ENCODE data around the gene SLCO1A2.

SLCO1A2 gene

GRCh38 chr12:21300632-21301031 is 34.1 kb downstream of the SLCO1A2 start:
- no peaks in the 10 kb centered on the region for H3K9me3 ChIP-seq (ENCODE audit: insufficient read depth, low read length, severe bottlenecking)
- no peak overlapping the region for H3K4me2 ChIP-seq (ENCODE audit: insufficient read depth, low read length)

GRCh38 chr12:21296751-21297406 is 37.8 kb downstream of the SLCO1A2 start:
- ATAC-seq (ENCODE audit: insufficient read depth, low read depth) (peak; percentile 70), DNase-seq (no peak)
- H3K4me2 ChIP-seq (ENCODE audit: insufficient read depth, low read length) = no peak overlapping the region

More at GRCh38 chr12:21300632-21301031, 34.1 kb downstream of the SLCO1A2 start:
- Histone ChIP-seq H3K27me3 (ENCODE audit: insufficient read depth, low read length, poor library complexity) (no peaks in the 10 kb centered on the region), H2AFZ (ENCODE audit: low read depth, low read length) (no peak overlapping the region), H3K9ac (ENCODE audit: low read depth, low read length) (no peak overlapping the region), H3K4me3 (ENCODE audit: low read depth in 1 of 2, low read length in 2 of 2) (no peak overlapping the region), H3K27ac (ENCODE audit: low read length) (no peak overlapping the region), H3K79me2 (ENCODE audit: insufficient read depth, low read length) (no peaks in the 10 kb centered on the region), H3K4me1 (ENCODE audit: insufficient read depth, low read length) (no peaks in the 10 kb centered on the region), H4K20me1 (ENCODE audit: insufficient read depth, low read length) (no peaks in the 10 kb centered on the region), H3K36me3 (ENCODE audit: insufficient read depth, low read length) (no peaks in the 10 kb centered on the region)
- DNase-seq = no peak
- no peak for ATAC-seq (ENCODE audit: insufficient read depth, low read depth)
- TF ChIP-seq EZH2 (IDR thresholded peaks at IDR 0.05; ENCODE audit: borderline replicate concordance, low read depth, low read length, severe bottlenecking) = no peak
- TF ChIP-seq CTCF (IDR thresholded peaks at IDR 0.05; ENCODE audit: borderline replicate concordance, extremely low read depth, low read length, poor library complexity, severe bottlenecking) = no peak

GRCh38 chr12:21296348-21296747 is 38.4 kb downstream of the SLCO1A2 start:
- no peak overlapping the region for H3K4me2 ChIP-seq (ENCODE audit: insufficient read depth, low read length)
- DNase-seq = no peak
- H2AFZ ChIP-seq (ENCODE audit: low read depth, low read length) = no peak overlapping the region
- no peak for TF ChIP-seq CTCF (IDR thresholded peaks at IDR 0.05; ENCODE audit: borderline replicate concordance, extremely low read depth, low read length, poor library complexity, severe bottlenecking)
- no peak for TF ChIP-seq EZH2 (IDR thresholded peaks at IDR 0.05; ENCODE audit: borderline replicate concordance, low read depth, low read length, severe bottlenecking)
- ATAC-seq (ENCODE audit: insufficient read depth, low read depth) = no peak
- no peak overlapping the region for H3K27ac ChIP-seq (ENCODE audit: low read length)
- H3K27me3 ChIP-seq (ENCODE audit: insufficient read depth, low read length, poor library complexity) = no peaks in the 10 kb centered on the region
- H3K4me1 ChIP-seq (ENCODE audit: insufficient read depth, low read length) = no peaks in the 10 kb centered on the region
- H4K20me1 ChIP-seq (ENCODE audit: insufficient read depth, low read length) = no peaks in the 10 kb centered on the region
- H3K79me2 ChIP-seq (ENCODE audit: insufficient read depth, low read length) = no peaks in the 10 kb centered on the region
- no peak overlapping the region for H3K9ac ChIP-seq (ENCODE audit: low read depth, low read length)
- H3K9me3 ChIP-seq (ENCODE audit: insufficient read depth, low read length, severe bottlenecking) = no peaks in the 10 kb centered on the region
- H3K36me3 ChIP-seq (ENCODE audit: insufficient read depth, low read length) = no peaks in the 10 kb centered on the region
- H3K4me3 ChIP-seq (ENCODE audit: low read depth in 1 of 2, low read length in 2 of 2) = no peak overlapping the region

More at GRCh38 chr12:21296751-21297406, 37.8 kb downstream of the SLCO1A2 start:
- Histone ChIP-seq H2AFZ (ENCODE audit: low read depth, low read length) (no peak overlapping the region), H3K27ac (ENCODE audit: low read length) (no peak overlapping the region), H3K36me3 (ENCODE audit: insufficient read depth, low read length) (no peaks in the 10 kb centered on the region), H3K27me3 (ENCODE audit: insufficient read depth, low read length, poor library complexity) (no peaks in the 10 kb centered on the region), H3K9ac (ENCODE audit: low read depth, low read length) (no peak overlapping the region), H3K9me3 (ENCODE audit: insufficient read depth, low read length, severe bottlenecking) (no peaks in the 10 kb centered on the region), H3K4me3 (ENCODE audit: low read depth in 1 of 2, low read length in 2 of 2) (no peak overlapping the region), H3K4me1 (ENCODE audit: insufficient read depth, low read length) (no peaks in the 10 kb centered on the region), H4K20me1 (ENCODE audit: insufficient read depth, low read length) (no peaks in the 10 kb centered on the region), H3K79me2 (ENCODE audit: insufficient read depth, low read length) (no peaks in the 10 kb centered on the region)
- peak; percentile 74 for TF ChIP-seq CTCF (IDR thresholded peaks at IDR 0.05; ENCODE audit: borderline replicate concordance, extremely low read depth, low read length, poor library complexity, severe bottlenecking)
- TF ChIP-seq EZH2 (IDR thresholded peaks at IDR 0.05; ENCODE audit: borderline replicate concordance, low read depth, low read length, severe bottlenecking) = no peak

Measured in DND-41 (cell line).